ENCODE data around the gene PSMB5. TPM values are rescaled to one million over a fixed set of nuclear protein-coding genes. Genes with fewer than 3 reads are reported as not detected.
A peak's percentile ranks its signal among the peaks of the same experiment; 100 is the strongest.

The PSMB5 gene
- total and polyA plus RNA-seq, 2 of the 13 experiments (the other 11 are each of a cell fraction or from before 2014, with no cell fraction given), result 705 to 871 TPM

DNA sequence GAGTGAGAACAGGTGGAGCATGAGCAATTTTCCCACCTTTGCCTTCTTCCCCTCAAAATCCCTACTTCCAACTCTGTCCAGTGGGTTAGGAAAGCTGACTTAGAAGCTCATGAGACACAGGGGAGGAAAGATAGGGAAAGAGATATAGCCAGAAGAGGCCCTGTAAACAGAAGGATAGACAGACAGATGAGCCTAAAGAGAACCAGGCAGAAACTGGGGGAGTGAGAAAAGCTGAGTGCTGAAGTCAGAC, 57.3 kb downstream of the PSMB5 start (continued):
- TF ChIP-seq, protein P1, sequence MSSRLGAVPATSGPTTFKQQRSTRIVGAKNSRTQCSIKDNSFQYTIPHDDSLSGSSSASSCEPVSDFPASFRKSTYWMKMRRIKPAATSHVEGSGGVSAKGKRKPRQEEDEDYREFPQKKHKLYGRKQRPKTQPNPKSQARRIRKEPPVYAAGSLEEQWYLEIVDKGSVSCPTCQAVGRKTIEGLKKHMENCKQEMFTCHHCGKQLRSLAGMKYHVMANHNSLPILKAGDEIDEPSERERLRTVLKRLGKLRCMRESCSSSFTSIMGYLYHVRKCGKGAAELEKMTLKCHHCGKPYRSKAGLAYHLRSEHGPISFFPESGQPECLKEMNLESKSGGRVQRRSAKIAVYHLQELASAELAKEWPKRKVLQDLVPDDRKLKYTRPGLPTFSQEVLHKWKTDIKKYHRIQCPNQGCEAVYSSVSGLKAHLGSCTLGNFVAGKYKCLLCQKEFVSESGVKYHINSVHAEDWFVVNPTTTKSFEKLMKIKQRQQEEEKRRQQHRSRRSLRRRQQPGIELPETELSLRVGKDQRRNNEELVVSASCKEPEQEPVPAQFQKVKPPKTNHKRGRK (CRISPR knock-in tag; IDR thresholded peaks at IDR 0.05), result no peak
- TF ChIP-seq NFRKB (IDR thresholded peaks at IDR 0.05) (0 out of 2 replicates have a peak, but pooled peaks have one; percentile 18), ZBTB7A (CRISPR knock-in tag; IDR thresholded peaks at IDR 0.05) (no peak), ZNF225 (CRISPR knock-in tag; IDR thresholded peaks at IDR 0.05) (no peak), MIXL1 (CRISPR knock-in tag; IDR thresholded peaks at IDR 0.05) (no peak), CHD4 (IDR thresholded peaks at IDR 0.05; ENCODE audit: borderline replicate concordance, low read length) (peak; percentile 96; the same call in 1 of the 2 replicates), TAF1 (CRISPR knock-in tag; IDR thresholded peaks at IDR 0.05) (no peak), ZNF230 (CRISPR knock-in tag; IDR thresholded peaks at IDR 0.05) (no peak), RCOR2 (CRISPR knock-in tag; IDR thresholded peaks at IDR 0.05) (no peak), JDP2 (CRISPR knock-in tag; IDR thresholded peaks at IDR 0.05; ENCODE audit: borderline replicate concordance) (no peak), SIX4 (CRISPR knock-in tag; IDR thresholded peaks at IDR 0.05) (no peak), ZNF567 (CRISPR knock-in tag; IDR thresholded peaks at IDR 0.05; ENCODE audit: borderline replicate concordance) (peak; percentile 95; the same call in 1 of the 2 replicates), GATA4 (IDR thresholded peaks at IDR 0.05; ENCODE audit: borderline replicate concordance, low read depth) (no peak), RBAK (CRISPR knock-in tag; IDR thresholded peaks at IDR 0.05) (0 out of 2 replicates have a peak, but pooled peaks have one; percentile 69), SKI (IDR thresholded peaks at IDR 0.05; ENCODE audit: partially characterized antibody) (no peak), RFX1 (IDR thresholded peaks at IDR 0.05) (no peak)
- TF ChIP-seq, protein P2, sequence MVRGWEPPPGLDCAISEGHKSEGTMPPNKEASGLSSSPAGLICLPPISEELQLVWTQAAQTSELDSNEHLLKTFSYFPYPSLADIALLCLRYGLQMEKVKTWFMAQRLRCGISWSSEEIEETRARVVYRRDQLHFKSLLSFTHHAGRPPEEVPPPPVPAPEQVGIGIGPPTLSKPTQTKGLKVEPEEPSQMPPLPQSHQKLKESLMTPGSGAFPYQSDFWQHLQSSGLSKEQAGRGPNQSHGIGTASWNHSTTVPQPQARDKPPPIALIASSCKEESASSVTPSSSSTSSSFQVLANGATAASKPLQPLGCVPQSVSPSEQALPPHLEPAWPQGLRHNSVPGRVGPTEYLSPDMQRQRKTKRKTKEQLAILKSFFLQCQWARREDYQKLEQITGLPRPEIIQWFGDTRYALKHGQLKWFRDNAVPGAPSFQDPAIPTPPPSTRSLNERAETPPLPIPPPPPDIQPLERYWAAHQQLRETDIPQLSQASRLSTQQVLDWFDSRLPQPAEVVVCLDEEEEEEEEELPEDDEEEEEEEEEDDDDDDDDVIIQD (CRISPR knock-in tag; IDR thresholded peaks at IDR 0.05; ENCODE audit: low read depth), result no peak; the same call in 1 of the 2 replicates
- TF ChIP-seq, protein P3, sequence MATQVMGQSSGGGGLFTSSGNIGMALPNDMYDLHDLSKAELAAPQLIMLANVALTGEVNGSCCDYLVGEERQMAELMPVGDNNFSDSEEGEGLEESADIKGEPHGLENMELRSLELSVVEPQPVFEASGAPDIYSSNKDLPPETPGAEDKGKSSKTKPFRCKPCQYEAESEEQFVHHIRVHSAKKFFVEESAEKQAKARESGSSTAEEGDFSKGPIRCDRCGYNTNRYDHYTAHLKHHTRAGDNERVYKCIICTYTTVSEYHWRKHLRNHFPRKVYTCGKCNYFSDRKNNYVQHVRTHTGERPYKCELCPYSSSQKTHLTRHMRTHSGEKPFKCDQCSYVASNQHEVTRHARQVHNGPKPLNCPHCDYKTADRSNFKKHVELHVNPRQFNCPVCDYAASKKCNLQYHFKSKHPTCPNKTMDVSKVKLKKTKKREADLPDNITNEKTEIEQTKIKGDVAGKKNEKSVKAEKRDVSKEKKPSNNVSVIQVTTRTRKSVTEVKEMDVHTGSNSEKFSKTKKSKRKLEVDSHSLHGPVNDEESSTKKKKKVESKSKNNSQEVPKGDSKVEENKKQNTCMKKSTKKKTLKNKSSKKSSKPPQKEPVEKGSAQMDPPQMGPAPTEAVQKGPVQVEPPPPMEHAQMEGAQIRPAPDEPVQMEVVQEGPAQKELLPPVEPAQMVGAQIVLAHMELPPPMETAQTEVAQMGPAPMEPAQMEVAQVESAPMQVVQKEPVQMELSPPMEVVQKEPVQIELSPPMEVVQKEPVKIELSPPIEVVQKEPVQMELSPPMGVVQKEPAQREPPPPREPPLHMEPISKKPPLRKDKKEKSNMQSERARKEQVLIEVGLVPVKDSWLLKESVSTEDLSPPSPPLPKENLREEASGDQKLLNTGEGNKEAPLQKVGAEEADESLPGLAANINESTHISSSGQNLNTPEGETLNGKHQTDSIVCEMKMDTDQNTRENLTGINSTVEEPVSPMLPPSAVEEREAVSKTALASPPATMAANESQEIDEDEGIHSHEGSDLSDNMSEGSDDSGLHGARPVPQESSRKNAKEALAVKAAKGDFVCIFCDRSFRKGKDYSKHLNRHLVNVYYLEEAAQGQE (IDR thresholded peaks at IDR 0.05; ENCODE audit: borderline replicate concordance in 1 of 2, low read depth in 1 of 2, low read length in 2 of 2), result no peak
- TF ChIP-seq, protein P4, sequence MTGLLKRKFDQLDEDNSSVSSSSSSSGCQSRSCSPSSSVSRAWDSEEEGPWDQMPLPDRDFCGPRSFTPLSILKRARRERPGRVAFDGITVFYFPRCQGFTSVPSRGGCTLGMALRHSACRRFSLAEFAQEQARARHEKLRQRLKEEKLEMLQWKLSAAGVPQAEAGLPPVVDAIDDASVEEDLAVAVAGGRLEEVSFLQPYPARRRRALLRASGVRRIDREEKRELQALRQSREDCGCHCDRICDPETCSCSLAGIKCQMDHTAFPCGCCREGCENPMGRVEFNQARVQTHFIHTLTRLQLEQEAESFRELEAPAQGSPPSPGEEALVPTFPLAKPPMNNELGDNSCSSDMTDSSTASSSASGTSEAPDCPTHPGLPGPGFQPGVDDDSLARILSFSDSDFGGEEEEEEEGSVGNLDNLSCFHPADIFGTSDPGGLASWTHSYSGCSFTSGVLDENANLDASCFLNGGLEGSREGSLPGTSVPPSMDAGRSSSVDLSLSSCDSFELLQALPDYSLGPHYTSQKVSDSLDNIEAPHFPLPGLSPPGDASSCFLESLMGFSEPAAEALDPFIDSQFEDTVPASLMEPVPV (CRISPR knock-in tag; IDR thresholded peaks at IDR 0.05), result no peak
